ENCODE results near the gene SLC26A1.

- TF ChIP-seq CTCF (IDR thresholded peaks at IDR 0.05): no peak
- no peak for TF ChIP-seq POLR2A (IDR thresholded peaks at IDR 0.05)
Measured at GRCh38 chr4:960140-960635, 33.0 kb downstream of the SLC26A1 start.

Data from tibial nerve (tissue), 3 donors.